Suprapubic skin (tissue), 4 donors: ENCODE results near the gene LCN10.

Experiments used
- EP300 ChIP-seq: sonication (generic); formaldehyde crosslinking; IDR thresholded peaks from one replicate; pipeline ENCODE4 v1.6.1; 2017; ENCODE audit warnings: antibody characterized with exemption
- POLR2AphosphoS5 ChIP-seq, 3 donors: sonication (generic); formaldehyde crosslinking; IDR thresholded peaks; one replicate each; pipeline ENCODE4 v1.6.1; 2017; ENCODE audit warnings: antibody characterized with exemption in 3 of 3
- TF ChIP-seq, protein P1 (sequence below), 2 donors: fragments of 200-600 bp in 1 of 2; fragments of 450-650 bp in 1 of 2; sonication (generic) in 1 of 2; IDR thresholded peaks; one replicate each; pipeline ENCODE4 v1.5.1; 2016 to 2019; ENCODE audit warnings: antibody characterized with exemption in 2 of 2, mild to moderate bottlenecking in 1 of 2, moderate library complexity in 1 of 2

DNA sequence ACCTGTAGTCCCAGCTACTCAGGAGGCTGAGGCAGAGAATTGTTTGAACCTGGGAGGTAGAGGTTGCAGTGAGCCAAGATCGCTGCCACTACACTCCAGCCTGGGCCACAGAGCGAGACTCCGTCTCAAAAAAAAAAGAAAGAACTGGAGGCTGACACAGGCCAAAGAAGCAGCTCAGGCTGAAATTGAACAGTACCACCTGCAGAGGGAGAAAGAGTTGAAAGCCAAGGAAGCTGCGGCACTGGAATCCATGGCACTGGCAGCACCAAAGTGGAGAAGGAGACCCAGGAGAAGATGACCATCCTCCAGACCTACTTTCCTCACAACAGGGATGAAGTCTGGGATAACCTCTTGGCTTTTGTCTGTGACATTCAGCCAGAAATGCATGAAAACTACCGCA lies 37.1 kb upstream of the LCN10 start:
- TF ChIP-seq, protein P1, sequence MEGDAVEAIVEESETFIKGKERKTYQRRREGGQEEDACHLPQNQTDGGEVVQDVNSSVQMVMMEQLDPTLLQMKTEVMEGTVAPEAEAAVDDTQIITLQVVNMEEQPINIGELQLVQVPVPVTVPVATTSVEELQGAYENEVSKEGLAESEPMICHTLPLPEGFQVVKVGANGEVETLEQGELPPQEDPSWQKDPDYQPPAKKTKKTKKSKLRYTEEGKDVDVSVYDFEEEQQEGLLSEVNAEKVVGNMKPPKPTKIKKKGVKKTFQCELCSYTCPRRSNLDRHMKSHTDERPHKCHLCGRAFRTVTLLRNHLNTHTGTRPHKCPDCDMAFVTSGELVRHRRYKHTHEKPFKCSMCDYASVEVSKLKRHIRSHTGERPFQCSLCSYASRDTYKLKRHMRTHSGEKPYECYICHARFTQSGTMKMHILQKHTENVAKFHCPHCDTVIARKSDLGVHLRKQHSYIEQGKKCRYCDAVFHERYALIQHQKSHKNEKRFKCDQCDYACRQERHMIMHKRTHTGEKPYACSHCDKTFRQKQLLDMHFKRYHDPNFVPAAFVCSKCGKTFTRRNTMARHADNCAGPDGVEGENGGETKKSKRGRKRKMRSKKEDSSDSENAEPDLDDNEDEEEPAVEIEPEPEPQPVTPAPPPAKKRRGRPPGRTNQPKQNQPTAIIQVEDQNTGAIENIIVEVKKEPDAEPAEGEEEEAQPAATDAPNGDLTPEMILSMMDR (IDR thresholded peaks at IDR 0.05), result no peak
- TF ChIP-seq EP300 (no peak), POLR2AphosphoS5 (IDR thresholded peaks at IDR 0.05) (no peak)
